ENCODE data around the gene GID4. TPM values are rescaled to one million over a fixed set of nuclear protein-coding genes. Genes with fewer than 3 reads are reported as not detected.
A peak's percentile ranks its signal among the peaks of the same experiment; 100 is the strongest.

Gene GID4
- total RNA-seq, 1 donor from 2014 or later: 8.2 TPM

DNA sequence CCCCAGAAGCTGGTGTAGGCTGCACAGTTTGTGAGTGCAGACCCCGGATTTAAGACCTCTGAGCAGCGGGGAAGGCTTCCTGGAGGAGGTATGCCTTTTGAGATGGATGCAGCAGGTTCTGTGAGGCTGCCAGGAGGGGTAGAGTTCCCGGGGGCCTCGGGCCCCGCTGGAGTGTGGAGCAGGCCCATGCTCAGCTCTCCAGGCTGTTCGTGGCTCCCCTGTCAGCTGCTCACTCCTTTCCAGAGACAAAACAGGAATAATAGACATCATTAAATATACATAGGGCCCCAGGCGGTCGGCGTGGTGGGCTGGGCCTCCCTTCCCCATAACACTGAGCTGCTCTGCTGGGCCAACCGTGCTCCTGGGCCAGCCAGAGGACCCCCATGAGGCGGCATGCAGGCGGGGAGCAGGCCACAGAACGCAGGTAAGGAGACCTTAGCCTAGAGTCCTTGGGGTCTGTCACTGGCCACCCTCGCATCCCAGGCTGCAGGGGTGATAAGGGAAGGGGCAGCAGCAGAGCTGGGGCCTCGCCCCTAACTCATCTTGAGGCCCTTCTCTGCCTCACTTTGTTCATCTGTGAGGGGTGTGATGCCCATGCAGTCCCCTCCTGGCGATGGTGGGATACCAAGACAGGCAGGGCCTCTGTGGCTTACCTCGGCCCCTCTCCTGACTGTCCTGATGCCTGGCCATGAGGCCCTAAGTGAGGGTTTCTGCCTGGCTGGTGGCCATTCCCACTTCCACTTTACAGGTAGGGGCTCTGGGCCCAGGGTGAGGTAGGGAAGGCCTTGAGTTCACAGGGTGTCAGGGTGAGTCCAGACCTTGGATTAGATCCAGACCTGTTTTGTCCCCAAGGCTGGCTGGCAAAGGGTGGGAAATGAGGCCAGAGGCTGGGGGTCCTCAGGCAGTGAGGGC is 69.4 kb downstream of the GID4 start, which contains the start of gene MYO15A:
MYO15A (plus strand) TSS at position 356 of the 912 bp plus-strand sequence. CDS start 10,045 bp downstream, outside the sequence.
- peak within 1 kb of the TSS; percentile 43 for H3K27ac Mint-ChIP-seq (ENCODE audit: unreplicated experiment)
- H3K9me3 Mint-ChIP-seq (ENCODE audit: unreplicated experiment): peaks cover 8% of the 10 kb centered on the region
- H3K27me3 Mint-ChIP-seq (ENCODE audit: unreplicated experiment): no peaks in the 10 kb centered on the region

DNA sequence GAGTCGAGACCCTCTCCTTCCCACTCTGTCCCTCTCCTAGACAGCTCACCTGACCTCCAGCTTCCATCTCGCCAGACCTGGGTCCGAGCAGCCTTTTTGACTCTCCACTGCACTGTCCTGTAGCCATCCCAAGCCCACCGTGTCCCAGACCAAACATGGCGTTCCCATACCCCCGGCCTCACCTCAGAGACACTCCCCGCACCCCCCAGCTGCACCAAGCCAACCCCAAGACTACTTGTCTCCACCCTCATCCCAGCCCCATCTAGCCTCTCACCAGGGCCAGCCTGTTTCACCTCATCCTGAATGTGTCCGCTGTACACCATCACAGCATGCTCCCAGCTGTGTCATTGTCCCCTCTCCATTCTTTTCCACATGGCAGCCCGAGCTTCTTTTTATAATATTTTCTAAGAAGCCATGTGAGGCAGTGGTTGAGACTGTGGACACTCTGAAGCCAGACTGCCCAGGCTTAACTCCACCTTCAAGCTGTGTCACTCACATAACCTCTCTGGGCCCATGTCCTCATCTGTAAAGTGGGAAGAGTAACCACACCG is 70.8 kb downstream of the GID4 start:
- peak overlapping the region; percentile 76 for H3K27ac Mint-ChIP-seq (ENCODE audit: unreplicated experiment)
- DNase-seq: no peak
- peaks cover 1% of the 10 kb centered on the region for H3K27me3 Mint-ChIP-seq (ENCODE audit: unreplicated experiment)
- no peak overlapping the region for H3K4me3 Mint-ChIP-seq (ENCODE audit: unreplicated experiment)
- TF ChIP-seq, protein P1, sequence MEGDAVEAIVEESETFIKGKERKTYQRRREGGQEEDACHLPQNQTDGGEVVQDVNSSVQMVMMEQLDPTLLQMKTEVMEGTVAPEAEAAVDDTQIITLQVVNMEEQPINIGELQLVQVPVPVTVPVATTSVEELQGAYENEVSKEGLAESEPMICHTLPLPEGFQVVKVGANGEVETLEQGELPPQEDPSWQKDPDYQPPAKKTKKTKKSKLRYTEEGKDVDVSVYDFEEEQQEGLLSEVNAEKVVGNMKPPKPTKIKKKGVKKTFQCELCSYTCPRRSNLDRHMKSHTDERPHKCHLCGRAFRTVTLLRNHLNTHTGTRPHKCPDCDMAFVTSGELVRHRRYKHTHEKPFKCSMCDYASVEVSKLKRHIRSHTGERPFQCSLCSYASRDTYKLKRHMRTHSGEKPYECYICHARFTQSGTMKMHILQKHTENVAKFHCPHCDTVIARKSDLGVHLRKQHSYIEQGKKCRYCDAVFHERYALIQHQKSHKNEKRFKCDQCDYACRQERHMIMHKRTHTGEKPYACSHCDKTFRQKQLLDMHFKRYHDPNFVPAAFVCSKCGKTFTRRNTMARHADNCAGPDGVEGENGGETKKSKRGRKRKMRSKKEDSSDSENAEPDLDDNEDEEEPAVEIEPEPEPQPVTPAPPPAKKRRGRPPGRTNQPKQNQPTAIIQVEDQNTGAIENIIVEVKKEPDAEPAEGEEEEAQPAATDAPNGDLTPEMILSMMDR (IDR thresholded peaks at IDR 0.05; ENCODE audit: partially characterized antibody, unreplicated experiment): no peak
- H3K9me3 Mint-ChIP-seq (ENCODE audit: unreplicated experiment): peaks cover 8% of the 10 kb centered on the region
- no peaks in the 10 kb centered on the region for H3K36me3 Mint-ChIP-seq (ENCODE audit: unreplicated experiment)
- peaks cover 17% of the 10 kb centered on the region for H3K4me1 Mint-ChIP-seq (ENCODE audit: low read depth, unreplicated experiment)

More for the DNA sequence above, 69.4 kb downstream of the GID4 start, which contains the start of gene MYO15A:
- Mint-ChIP-seq H3K4me3 (ENCODE audit: unreplicated experiment) (no peak within 1 kb of the TSS), H3K4me1 (ENCODE audit: low read depth, unreplicated experiment) (peaks cover 7% of the 10 kb centered on the region), H3K36me3 (ENCODE audit: unreplicated experiment) (no peaks in the 10 kb centered on the region)
- TF ChIP-seq, protein P1 (IDR thresholded peaks at IDR 0.05; ENCODE audit: partially characterized antibody, unreplicated experiment): no peak
- DNase-seq: peak; percentile 35

DNA sequence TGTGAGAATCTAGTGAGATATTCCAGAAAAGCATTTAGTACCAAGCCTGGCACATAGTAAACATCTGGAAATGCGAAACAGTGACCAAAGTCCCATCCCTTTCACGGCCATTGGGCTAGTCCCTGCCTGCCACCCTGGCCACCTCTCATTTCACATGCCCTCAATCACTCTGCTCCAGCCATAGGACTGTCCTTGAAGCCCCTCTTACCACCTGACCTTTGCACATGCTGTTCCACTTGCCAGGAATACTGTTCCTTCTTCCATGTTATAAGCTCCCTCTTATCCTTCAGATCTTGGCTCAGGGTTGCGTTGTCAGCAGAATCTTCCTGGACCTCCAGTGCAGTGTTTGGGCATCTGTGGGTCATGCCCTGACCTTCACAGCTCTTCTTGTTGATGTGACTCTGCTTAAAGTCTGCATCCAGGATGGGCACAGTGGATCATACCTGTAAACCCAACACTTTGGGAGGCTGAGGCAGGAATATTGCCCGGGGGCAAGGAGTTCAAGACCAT is 71.5 kb downstream of the GID4 start:
- Mint-ChIP-seq H3K4me1 (ENCODE audit: low read depth, unreplicated experiment) (peaks cover 16% of the 10 kb centered on the region), H3K9me3 (ENCODE audit: unreplicated experiment) (peaks cover 11% of the 10 kb centered on the region), H3K27ac (ENCODE audit: unreplicated experiment) (peak overlapping the region; percentile 38), H3K4me3 (ENCODE audit: unreplicated experiment) (no peak overlapping the region), H3K27me3 (ENCODE audit: unreplicated experiment) (peaks cover 3% of the 10 kb centered on the region), H3K36me3 (ENCODE audit: unreplicated experiment) (no peaks in the 10 kb centered on the region)
- no peak for DNase-seq
- TF ChIP-seq, protein P1 (IDR thresholded peaks at IDR 0.05; ENCODE audit: partially characterized antibody, unreplicated experiment): no peak

- Mint-ChIP-seq H3K4me1 (ENCODE audit: low read depth, unreplicated experiment) (peaks cover 18% of the 10 kb centered on the region), H3K27me3 (ENCODE audit: unreplicated experiment) (peaks cover 4% of the 10 kb centered on the region), H3K36me3 (ENCODE audit: unreplicated experiment) (no peaks in the 10 kb centered on the region), H3K9me3 (ENCODE audit: unreplicated experiment) (peaks cover 12% of the 10 kb centered on the region), H3K27ac (ENCODE audit: unreplicated experiment) (no peak overlapping the region), H3K4me3 (ENCODE audit: unreplicated experiment) (no peak overlapping the region)
- TF ChIP-seq, protein P1 (IDR thresholded peaks at IDR 0.05; ENCODE audit: partially characterized antibody, unreplicated experiment): no peak
- no peak for DNase-seq
These were observed 72.2 kb downstream of the GID4 start for GRCh38 chr17:18111330-18111971.

Measured in glutamatergic neuron (in vitro differentiated cells).